HEK293 (cell line): ENCODE data around the gene ASGR2.
A peak's percentile ranks its signal among the peaks of the same experiment; 100 is the strongest.

Source experiments
- HOXA7 ChIP-seq: sonication (generic); formaldehyde crosslinking; IDR thresholded peaks from 2 replicates; pipeline ENCODE4 v1.8.1; 2022; ENCODE audit warnings: missing genetic modification reagents, borderline replicate concordance
- SALL2 ChIP-seq: fragments of 450-650 bp; formaldehyde crosslinking; IDR thresholded peaks from 2 replicates; pipeline ENCODE4 v1.5.0; 2017; ENCODE audit warnings: missing biosample characterization, mild to moderate bottlenecking, missing genetic modification characterization, borderline replicate concordance
- ZBTB17 ChIP-seq: fragments of 450-650 bp; formaldehyde crosslinking; IDR thresholded peaks from 2 replicates; pipeline ENCODE4 v1.5.1; 2016; ENCODE audit warnings: missing biosample characterization, missing genetic modification characterization
- ZNF114 ChIP-seq: fragments of 450-650 bp; formaldehyde crosslinking; IDR thresholded peaks from 2 replicates; pipeline ENCODE4 v1.5.0; 2017; ENCODE audit warnings: missing biosample characterization, missing genetic modification characterization
- ZNF155 ChIP-seq: fragments of 450-650 bp; formaldehyde crosslinking; IDR thresholded peaks from 2 replicates; pipeline ENCODE4 v1.5.1; 2016; ENCODE audit warnings: missing biosample characterization, missing genetic modification characterization
- ZNF157 ChIP-seq: fragments of 450-650 bp; formaldehyde crosslinking; IDR thresholded peaks from 2 replicates; pipeline ENCODE4 v1.5.1; 2016; ENCODE audit warnings: missing biosample characterization, missing genetic modification characterization
- ZNF24 ChIP-seq: fragments of 450-650 bp; formaldehyde crosslinking; IDR thresholded peaks from 2 replicates; pipeline ENCODE4 v1.5.1; 2016; ENCODE audit warnings: missing biosample characterization, missing genetic modification characterization
- ZNF274 ChIP-seq, 2 experiments: fragments of 200-500 bp in 1 of 2; fragments of 450-650 bp in 1 of 2; sonication (Bioruptor generic) in 1 of 2; formaldehyde crosslinking in 1 of 2; IDR thresholded peaks; 2 replicates each; pipeline versions ENCODE4 v1.5.1 to v1.6.1; 2014 to 2016; ENCODE audit warnings: borderline replicate concordance in 1 of 2, inconsistent platforms in 1 of 2, low read length in 1 of 2, missing biosample characterization in 1 of 2, missing genetic modification characterization in 1 of 2
- ZNF311 ChIP-seq: fragments of 450-650 bp; formaldehyde crosslinking; IDR thresholded peaks from 2 replicates; pipeline ENCODE4 v1.5.1; 2017; ENCODE audit warnings: missing biosample characterization, missing genetic modification characterization, borderline replicate concordance
- ZNF354C ChIP-seq: fragments of 450-650 bp; formaldehyde crosslinking; IDR thresholded peaks from 2 replicates; pipeline ENCODE4 v1.5.1; 2016; ENCODE audit warnings: missing biosample characterization, missing genetic modification characterization, low read depth, borderline replicate concordance
- ZNF416 ChIP-seq: fragments of 450-650 bp; formaldehyde crosslinking; IDR thresholded peaks from 2 replicates; pipeline ENCODE4 v1.5.1; 2016; ENCODE audit warnings: missing biosample characterization, missing genetic modification characterization
- ZNF433 ChIP-seq: fragments of 450-650 bp; formaldehyde crosslinking; IDR thresholded peaks from 2 replicates; pipeline ENCODE4 v1.5.1; 2016; ENCODE audit warnings: missing biosample characterization, missing genetic modification characterization, low read depth
- ZNF510 ChIP-seq: fragments of 450-650 bp; formaldehyde crosslinking; IDR thresholded peaks from 2 replicates; pipeline ENCODE4 v1.5.1; 2018; ENCODE audit warnings: mild to moderate bottlenecking, missing genetic modification characterization, missing biosample characterization; ENCODE audit not compliant: insufficient replicate concordance
- ZNF571 ChIP-seq: fragments of 450-650 bp; formaldehyde crosslinking; IDR thresholded peaks from 2 replicates; pipeline ENCODE4 v1.5.0; 2017; ENCODE audit warnings: missing biosample characterization, missing genetic modification characterization
- ZNF629 ChIP-seq: fragments of 450-650 bp; formaldehyde crosslinking; IDR thresholded peaks from 2 replicates; pipeline ENCODE4 v1.5.1; 2017; ENCODE audit warnings: missing biosample characterization, missing genetic modification characterization
- ZNF785 ChIP-seq: fragments of 450-650 bp; formaldehyde crosslinking; IDR thresholded peaks from 2 replicates; pipeline ENCODE4 v1.5.1; 2016; ENCODE audit warnings: missing biosample characterization, missing genetic modification characterization
- ZSCAN16 ChIP-seq: fragments of 450-650 bp; formaldehyde crosslinking; IDR thresholded peaks from 2 replicates; pipeline ENCODE4 v1.5.1; 2016; ENCODE audit warnings: missing biosample characterization, missing genetic modification characterization
- ZSCAN23 ChIP-seq: fragments of 450-650 bp; formaldehyde crosslinking; IDR thresholded peaks from 2 replicates; pipeline ENCODE4 v1.5.1; 2016; ENCODE audit warnings: missing biosample characterization, missing genetic modification characterization
- TF ChIP-seq, protein P1 (sequence below): fragments of 450-650 bp; formaldehyde crosslinking; IDR thresholded peaks from 2 replicates; pipeline ENCODE4 v1.5.1; 2016; ENCODE audit warnings: missing biosample characterization, missing genetic modification characterization
- TF ChIP-seq, protein P2 (sequence below): fragments of 450-650 bp; formaldehyde crosslinking; IDR thresholded peaks from 2 replicates; pipeline ENCODE4; 2016; ENCODE audit warnings: missing biosample characterization, missing genetic modification characterization
- TF ChIP-seq, protein P3 (sequence below): fragments of 450-650 bp; IDR thresholded peaks from 2 replicates; pipeline ENCODE4 v1.5.1; 2018; ENCODE audit warnings: missing biosample characterization, missing genetic modification characterization
- TF ChIP-seq, protein P4 (sequence below): fragments of 450-650 bp; formaldehyde crosslinking; IDR thresholded peaks from 2 replicates; pipeline ENCODE4 v1.5.1; 2016; ENCODE audit warnings: missing biosample characterization, missing genetic modification characterization
- TF ChIP-seq, protein P5 (sequence below): fragments of 450-650 bp; formaldehyde crosslinking; IDR thresholded peaks from 2 replicates; pipeline ENCODE4 v1.5.1; 2017; ENCODE audit warnings: missing biosample characterization, missing genetic modification characterization
- TF ChIP-seq, protein P6 (sequence below): fragments of 450-650 bp; formaldehyde crosslinking; IDR thresholded peaks from 2 replicates; pipeline ENCODE4 v1.5.1; 2016; ENCODE audit warnings: missing biosample characterization, missing genetic modification characterization

ASGR2 gene

DNA sequence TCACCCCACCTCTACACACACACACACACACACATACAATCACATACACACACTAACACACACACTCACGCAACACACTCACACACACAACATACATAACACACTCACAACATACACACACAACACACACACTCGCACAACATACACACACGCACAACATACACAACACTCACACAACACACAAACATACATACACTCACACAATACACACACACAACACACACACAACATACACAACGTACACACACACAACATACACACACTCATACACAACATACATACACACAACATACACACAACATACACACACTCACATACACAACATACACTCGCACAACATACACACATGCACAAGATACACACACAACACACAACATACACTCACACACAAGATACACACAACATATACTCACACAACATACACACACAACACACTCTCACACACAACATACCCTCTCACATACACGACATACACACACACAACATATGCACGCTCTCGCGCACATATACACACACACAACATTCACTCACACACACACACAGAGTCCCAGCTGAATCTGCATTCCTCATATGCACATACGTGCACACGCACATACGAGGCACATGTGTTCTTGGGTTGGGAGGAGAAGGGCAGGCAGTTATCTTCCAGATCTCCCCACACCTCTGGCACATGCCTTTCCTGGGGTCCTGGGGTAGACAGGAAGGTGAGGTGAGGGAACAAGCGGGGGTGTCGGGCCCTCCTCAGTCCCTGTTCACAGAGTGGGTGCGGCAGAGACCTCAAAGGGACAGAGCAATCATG is 1.1 kb downstream of the ASGR2 start (continued):
- 0 out of 2 replicates have a peak, but pooled peaks have one; percentile 48 for TF ChIP-seq ZNF571
- TF ChIP-seq ZNF24 (tag by site-specific recombination), result no peak
- peak; percentile 10; the same call in 1 of the 2 replicates for TF ChIP-seq ZNF157 (tag by site-specific recombination)
- TF ChIP-seq, protein P1, sequence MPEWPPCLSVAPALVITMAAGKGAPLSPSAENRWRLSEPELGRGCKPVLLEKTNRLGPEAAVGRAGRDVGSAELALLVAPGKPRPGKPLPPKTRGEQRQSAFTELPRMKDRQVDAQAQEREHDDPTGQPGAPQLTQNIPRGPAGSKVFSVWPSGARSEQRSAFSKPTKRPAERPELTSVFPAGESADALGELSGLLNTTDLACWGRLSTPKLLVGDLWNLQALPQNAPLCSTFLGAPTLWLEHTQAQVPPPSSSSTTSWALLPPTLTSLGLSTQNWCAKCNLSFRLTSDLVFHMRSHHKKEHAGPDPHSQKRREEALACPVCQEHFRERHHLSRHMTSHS, result 0 out of 2 replicates have a peak, but pooled peaks have one; percentile 31
- TF ChIP-seq ZNF629 (tag by site-specific recombination), result no peak
- TF ChIP-seq ZNF433, result no peak
- peak; percentile 84 for TF ChIP-seq ZNF785 (tag by site-specific recombination)
- TF ChIP-seq ZNF354C (tag by site-specific recombination), result no peak
- TF ChIP-seq ZSCAN23 (tag by site-specific recombination), result peak; percentile 46; the same call in 1 of the 2 replicates
- peak; percentile 81; the same call in 1 of the 2 replicates for TF ChIP-seq ZNF114 (tag by site-specific recombination)
- TF ChIP-seq, protein P2, sequence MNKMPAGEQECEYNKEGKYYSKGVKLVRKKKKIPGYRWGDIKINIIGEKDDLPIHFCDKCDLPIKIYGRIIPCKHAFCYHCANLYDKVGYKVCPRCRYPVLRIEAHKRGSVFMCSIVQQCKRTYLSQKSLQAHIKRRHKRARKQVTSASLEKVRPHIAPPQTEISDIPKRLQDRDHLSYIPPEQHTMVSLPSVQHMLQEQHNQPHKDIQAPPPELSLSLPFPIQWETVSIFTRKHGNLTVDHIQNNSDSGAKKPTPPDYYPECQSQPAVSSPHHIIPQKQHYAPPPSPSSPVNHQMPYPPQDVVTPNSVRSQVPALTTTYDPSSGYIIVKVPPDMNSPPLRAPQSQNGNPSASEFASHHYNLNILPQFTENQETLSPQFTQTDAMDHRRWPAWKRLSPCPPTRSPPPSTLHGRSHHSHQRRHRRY, result no peak
- TF ChIP-seq, protein P3, sequence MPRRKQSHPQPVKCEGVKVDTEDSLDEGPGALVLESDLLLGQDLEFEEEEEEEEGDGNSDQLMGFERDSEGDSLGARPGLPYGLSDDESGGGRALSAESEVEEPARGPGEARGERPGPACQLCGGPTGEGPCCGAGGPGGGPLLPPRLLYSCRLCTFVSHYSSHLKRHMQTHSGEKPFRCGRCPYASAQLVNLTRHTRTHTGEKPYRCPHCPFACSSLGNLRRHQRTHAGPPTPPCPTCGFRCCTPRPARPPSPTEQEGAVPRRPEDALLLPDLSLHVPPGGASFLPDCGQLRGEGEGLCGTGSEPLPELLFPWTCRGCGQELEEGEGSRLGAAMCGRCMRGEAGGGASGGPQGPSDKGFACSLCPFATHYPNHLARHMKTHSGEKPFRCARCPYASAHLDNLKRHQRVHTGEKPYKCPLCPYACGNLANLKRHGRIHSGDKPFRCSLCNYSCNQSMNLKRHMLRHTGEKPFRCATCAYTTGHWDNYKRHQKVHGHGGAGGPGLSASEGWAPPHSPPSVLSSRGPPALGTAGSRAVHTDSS (tag by site-specific recombination), result no peak
- peak; percentile 32; the same call in 1 of the 2 replicates for TF ChIP-seq ZBTB17
- TF ChIP-seq SALL2, result peak; percentile 91; the same call in 1 of the 2 replicates
- no peak for TF ChIP-seq ZNF510
- TF ChIP-seq, protein P4, sequence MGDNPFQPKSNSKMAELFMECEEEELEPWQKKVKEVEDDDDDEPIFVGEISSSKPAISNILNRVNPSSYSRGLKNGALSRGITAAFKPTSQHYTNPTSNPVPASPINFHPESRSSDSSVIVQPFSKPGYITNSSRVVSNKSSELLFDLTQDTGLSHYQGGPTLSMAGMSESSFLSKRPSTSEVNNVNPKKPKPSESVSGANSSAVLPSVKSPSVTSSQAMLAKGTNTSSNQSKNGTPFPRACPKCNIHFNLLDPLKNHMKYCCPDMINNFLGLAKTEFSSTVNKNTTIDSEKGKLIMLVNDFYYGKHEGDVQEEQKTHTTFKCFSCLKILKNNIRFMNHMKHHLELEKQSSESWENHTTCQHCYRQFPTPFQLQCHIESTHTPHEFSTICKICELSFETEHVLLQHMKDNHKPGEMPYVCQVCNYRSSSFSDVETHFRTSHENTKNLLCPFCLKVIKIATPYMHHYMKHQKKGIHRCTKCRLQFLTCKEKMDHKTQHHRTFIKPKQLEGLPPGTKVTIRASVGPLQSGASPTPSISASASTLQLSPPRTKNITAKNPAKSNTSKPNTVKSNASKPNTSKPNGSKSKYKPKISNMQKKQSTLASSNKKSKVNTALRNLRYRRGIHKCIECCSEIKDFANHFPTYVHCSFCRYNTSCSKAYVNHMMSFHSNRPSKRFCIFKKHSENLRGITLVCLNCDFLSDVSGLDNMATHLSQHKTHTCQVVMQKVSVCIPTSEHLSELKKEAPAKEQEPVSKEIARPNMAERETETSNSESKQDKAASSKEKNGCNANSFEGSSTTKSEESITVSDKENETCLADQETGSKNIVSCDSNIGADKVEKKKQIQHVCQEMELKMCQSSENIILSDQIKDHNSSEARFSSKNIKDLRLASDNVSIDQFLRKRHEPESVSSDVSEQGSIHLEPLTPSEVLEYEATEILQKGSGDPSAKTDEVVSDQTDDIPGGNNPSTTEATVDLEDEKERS (tag by site-specific recombination), result no peak
- TF ChIP-seq ZNF155, result 0 out of 2 replicates have a peak, but pooled peaks have one; percentile 4
- no peak for TF ChIP-seq ZSCAN16 (tag by site-specific recombination)
- TF ChIP-seq HOXA7 (CRISPR knock-in tag), result no peak
- TF ChIP-seq, protein P5, sequence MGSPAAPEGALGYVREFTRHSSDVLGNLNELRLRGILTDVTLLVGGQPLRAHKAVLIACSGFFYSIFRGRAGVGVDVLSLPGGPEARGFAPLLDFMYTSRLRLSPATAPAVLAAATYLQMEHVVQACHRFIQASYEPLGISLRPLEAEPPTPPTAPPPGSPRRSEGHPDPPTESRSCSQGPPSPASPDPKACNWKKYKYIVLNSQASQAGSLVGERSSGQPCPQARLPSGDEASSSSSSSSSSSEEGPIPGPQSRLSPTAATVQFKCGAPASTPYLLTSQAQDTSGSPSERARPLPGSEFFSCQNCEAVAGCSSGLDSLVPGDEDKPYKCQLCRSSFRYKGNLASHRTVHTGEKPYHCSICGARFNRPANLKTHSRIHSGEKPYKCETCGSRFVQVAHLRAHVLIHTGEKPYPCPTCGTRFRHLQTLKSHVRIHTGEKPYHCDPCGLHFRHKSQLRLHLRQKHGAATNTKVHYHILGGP (tag by site-specific recombination), result 0 out of 2 replicates have a peak, but pooled peaks have one; percentile 43
- no peak for TF ChIP-seq ZNF274 (IDR thresholded peaks at IDR 0.05; ENCODE audit: low read length)
- TF ChIP-seq ZNF274 (tag by site-specific recombination; IDR thresholded peaks at IDR 0.05; ENCODE audit: borderline replicate concordance), result peak; percentile 54; the same call in 1 of the 2 replicates
- TF ChIP-seq, protein P6, sequence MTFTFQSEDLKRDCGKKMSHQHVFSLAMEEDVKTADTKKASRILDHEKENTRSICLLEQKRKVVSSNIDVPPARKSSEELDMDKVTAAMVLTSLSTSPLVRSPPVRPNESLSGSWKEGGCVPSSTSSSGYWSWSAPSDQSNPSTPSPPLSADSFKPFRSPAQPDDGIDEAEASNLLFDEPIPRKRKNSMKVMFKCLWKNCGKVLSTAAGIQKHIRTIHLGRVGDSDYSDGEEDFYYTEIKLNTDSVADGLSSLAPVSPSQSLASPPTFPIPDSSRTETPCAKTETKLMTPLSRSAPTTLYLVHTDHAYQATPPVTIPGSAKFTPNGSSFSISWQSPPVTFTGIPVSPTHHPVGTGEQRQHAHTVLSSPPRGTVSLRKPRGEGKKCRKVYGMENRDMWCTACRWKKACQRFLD, result no peak
- TF ChIP-seq ZNF311 (tag by site-specific recombination), result peak; percentile 83; the same call in 1 of the 2 replicates
- TF ChIP-seq ZNF416 (tag by site-specific recombination), result no peak
